Liver (tissue), 3 donors: ENCODE data around the gene PARD3B.

Experiments used
- CTCF ChIP-seq: fragments of 150-350 bp; IDR thresholded peaks from 2 replicates; pipeline ENCODE4 v1.5.1; 2017; ENCODE audit warnings: improper control_type of control experiment, low read depth, low read length; ENCODE audit not compliant: missing input control
- EGR1 ChIP-seq, 2 donors: IDR thresholded peaks; 2 replicates each; pipeline ENCODE4 v1.6.1; 2016 to 2018; ENCODE audit warnings: antibody characterized with exemption in 2 of 2, low read depth in 2 of 2
- MAX ChIP-seq: IDR thresholded peaks from 2 replicates; pipeline ENCODE4 v1.6.1; 2016; ENCODE audit warnings: antibody characterized with exemption
- RAD21 ChIP-seq, 2 donors: IDR thresholded peaks; 2 replicates each; pipeline ENCODE4 v1.6.1; 2016; ENCODE audit warnings: antibody characterized with exemption in 2 of 2, mild to moderate bottlenecking in 2 of 2
- REST ChIP-seq: IDR thresholded peaks from 2 replicates; pipeline ENCODE4 v1.6.1; 2016; ENCODE audit warnings: antibody characterized with exemption, mild to moderate bottlenecking
- RXRA ChIP-seq, 2 donors: IDR thresholded peaks; 2 replicates each; pipeline ENCODE4 v1.6.1; 2017 to 2018; ENCODE audit warnings: antibody characterized with exemption in 2 of 2, mild to moderate bottlenecking in 1 of 2
- SP1 ChIP-seq: IDR thresholded peaks from 2 replicates; pipeline ENCODE4 v1.6.1; 2018; ENCODE audit warnings: antibody characterized with exemption, mild to moderate bottlenecking
- TAF1 ChIP-seq: conservative IDR thresholded peaks from 2 replicates; pipeline ENCODE4 v1.6.1; 2016; ENCODE audit warnings: antibody characterized with exemption, mild to moderate bottlenecking
- YY1 ChIP-seq: IDR thresholded peaks from 2 replicates; pipeline ENCODE4 v1.6.1; 2016; ENCODE audit warnings: antibody characterized with exemption, mild to moderate bottlenecking
- TF ChIP-seq, protein P1 (sequence below): IDR thresholded peaks from 2 replicates; pipeline ENCODE4 v1.6.1; 2016; ENCODE audit warnings: antibody characterized with exemption
- donor health status: healthy.
- donor health status: healthy.

DNA sequence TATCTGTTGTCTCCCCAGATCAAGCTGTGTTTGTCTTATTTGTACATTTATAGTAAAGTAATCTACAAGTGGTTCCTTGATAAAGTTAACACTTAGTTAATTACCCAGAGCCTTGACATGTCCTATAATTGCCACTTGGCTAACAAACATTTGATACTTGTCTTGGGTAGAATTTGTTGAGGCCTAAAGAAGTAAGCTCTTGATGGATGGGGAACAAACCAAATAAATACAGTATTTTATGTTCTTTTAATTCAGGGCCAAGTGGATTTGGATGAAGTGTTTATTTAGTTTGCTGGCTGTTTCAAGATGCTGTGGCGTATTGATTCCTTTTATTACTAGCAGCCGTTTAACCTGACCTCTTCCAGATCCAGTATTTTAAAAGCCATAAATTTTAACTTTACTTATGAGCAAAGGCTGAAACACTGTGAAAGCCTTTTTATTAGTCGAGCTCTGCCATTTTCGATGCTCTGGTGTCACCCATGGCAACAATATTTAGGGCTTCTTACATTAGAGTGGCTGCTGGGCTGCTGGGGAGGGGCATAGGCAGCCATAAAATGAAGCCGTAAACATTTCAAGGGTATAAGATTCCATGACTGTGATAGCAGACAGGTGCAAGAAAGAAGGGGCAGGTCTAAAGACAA lies 735.4 kb downstream of the PARD3B start:
- TF ChIP-seq CTCF (no peak), TAF1 (no peak), EGR1 (IDR thresholded peaks at IDR 0.05; ENCODE audit: low read depth in 2 of 2) (no peak), YY1 (no peak), RXRA (IDR thresholded peaks at IDR 0.05) (no peak), REST (no peak), RAD21 (IDR thresholded peaks at IDR 0.05) (no peak), SP1 (no peak), MAX (no peak)
- TF ChIP-seq, protein P1, sequence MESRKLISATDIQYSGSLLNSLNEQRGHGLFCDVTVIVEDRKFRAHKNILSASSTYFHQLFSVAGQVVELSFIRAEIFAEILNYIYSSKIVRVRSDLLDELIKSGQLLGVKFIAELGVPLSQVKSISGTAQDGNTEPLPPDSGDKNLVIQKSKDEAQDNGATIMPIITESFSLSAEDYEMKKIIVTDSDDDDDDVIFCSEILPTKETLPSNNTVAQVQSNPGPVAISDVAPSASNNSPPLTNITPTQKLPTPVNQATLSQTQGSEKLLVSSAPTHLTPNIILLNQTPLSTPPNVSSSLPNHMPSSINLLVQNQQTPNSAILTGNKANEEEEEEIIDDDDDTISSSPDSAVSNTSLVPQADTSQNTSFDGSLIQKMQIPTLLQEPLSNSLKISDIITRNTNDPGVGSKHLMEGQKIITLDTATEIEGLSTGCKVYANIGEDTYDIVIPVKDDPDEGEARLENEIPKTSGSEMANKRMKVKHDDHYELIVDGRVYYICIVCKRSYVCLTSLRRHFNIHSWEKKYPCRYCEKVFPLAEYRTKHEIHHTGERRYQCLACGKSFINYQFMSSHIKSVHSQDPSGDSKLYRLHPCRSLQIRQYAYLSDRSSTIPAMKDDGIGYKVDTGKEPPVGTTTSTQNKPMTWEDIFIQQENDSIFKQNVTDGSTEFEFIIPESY = no peak
